ENCODE measurements around the gene GLMN.

DNA sequence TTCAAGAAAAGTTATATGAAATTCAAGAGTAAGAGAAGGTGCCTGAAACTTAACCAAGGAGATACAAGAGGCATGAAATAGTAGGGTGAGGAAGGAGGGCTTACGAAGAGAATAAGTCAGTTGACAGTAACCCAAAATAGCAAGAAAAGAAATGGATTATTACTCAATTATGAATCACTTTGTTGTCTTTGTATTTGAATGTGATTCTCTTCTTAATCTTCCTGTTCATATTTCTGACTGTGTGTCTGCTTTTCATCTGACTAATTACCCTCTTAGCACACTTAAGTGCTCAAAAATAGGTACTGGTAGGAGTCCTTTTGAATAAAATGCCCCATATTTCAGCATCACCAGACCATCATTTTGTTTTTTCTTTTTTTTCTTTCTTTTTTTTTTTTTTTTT, 39.4 kb downstream of the GLMN start:
- TF ChIP-seq, protein P1, sequence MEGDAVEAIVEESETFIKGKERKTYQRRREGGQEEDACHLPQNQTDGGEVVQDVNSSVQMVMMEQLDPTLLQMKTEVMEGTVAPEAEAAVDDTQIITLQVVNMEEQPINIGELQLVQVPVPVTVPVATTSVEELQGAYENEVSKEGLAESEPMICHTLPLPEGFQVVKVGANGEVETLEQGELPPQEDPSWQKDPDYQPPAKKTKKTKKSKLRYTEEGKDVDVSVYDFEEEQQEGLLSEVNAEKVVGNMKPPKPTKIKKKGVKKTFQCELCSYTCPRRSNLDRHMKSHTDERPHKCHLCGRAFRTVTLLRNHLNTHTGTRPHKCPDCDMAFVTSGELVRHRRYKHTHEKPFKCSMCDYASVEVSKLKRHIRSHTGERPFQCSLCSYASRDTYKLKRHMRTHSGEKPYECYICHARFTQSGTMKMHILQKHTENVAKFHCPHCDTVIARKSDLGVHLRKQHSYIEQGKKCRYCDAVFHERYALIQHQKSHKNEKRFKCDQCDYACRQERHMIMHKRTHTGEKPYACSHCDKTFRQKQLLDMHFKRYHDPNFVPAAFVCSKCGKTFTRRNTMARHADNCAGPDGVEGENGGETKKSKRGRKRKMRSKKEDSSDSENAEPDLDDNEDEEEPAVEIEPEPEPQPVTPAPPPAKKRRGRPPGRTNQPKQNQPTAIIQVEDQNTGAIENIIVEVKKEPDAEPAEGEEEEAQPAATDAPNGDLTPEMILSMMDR (IDR thresholded peaks at IDR 0.05) = no peak
- TF ChIP-seq POLR2A (IDR thresholded peaks at IDR 0.05) = no peak

Measured in sigmoid colon (tissue), 3 donors.